ENCODE measurements around the gene GUCY2D. TPM values are rescaled to one million over a fixed set of nuclear protein-coding genes. Genes with fewer than 3 reads are reported as not detected.

Gene GUCY2D
- total RNA-seq, 1 donor = not detected

GRCh38 chr17:8029121-8029520, 26.7 kb downstream of the GUCY2D start:
- no peaks in the 10 kb centered on the region for H4K20me1 ChIP-seq (ENCODE audit: insufficient read depth, low read length)
- no peak for TF ChIP-seq CTCF (IDR thresholded peaks at IDR 0.05; ENCODE audit: extremely low read depth, low read depth, low read length)
- H2AFZ ChIP-seq (ENCODE audit: low read length) = no peak overlapping the region
- no peak overlapping the region for H3K4me2 ChIP-seq (ENCODE audit: insufficient read depth, low read length)
- H3K4me3 ChIP-seq (ENCODE audit: insufficient read depth, low read length) = no peak overlapping the region
- no peaks in the 10 kb centered on the region for H3K9me3 ChIP-seq (ENCODE audit: low read depth, low read length)
- no peaks in the 10 kb centered on the region for H3K4me1 ChIP-seq (ENCODE audit: insufficient read depth, low read length)
- no peaks in the 10 kb centered on the region for H3K79me2 ChIP-seq (ENCODE audit: insufficient read depth, low read length)
- peak; percentile 79 for DNase-seq (ENCODE audit: insufficient read length, low spot score, missing footprints)
- peaks cover 19% of the 10 kb centered on the region for H3K27me3 ChIP-seq (ENCODE audit: insufficient read depth, low read length)
- no peak overlapping the region for H3K27ac ChIP-seq (ENCODE audit: low read depth, low read length)
- no peaks in the 10 kb centered on the region for H3K36me3 ChIP-seq (ENCODE audit: insufficient read depth, low read length)

GRCh38 chr17:8031261-8031661, 28.8 kb downstream of the GUCY2D start:
- H3K4me2 ChIP-seq (ENCODE audit: insufficient read depth, low read length) = no peak overlapping the region
- TF ChIP-seq CTCF (IDR thresholded peaks at IDR 0.05; ENCODE audit: extremely low read depth, low read depth, low read length) = no peak

GRCh38 chr17:8031950-8032349, 29.5 kb downstream of the GUCY2D start:
- Histone ChIP-seq H4K20me1 (ENCODE audit: insufficient read depth, low read length) (no peaks in the 10 kb centered on the region), H3K9me3 (ENCODE audit: low read depth, low read length) (no peaks in the 10 kb centered on the region), H3K27me3 (ENCODE audit: insufficient read depth, low read length) (peaks cover 14% of the 10 kb centered on the region), H3K79me2 (ENCODE audit: insufficient read depth, low read length) (no peaks in the 10 kb centered on the region), H3K4me1 (ENCODE audit: insufficient read depth, low read length) (no peaks in the 10 kb centered on the region), H2AFZ (ENCODE audit: low read length) (no peak overlapping the region), H3K4me3 (ENCODE audit: insufficient read depth, low read length) (no peak overlapping the region), H3K27ac (ENCODE audit: low read depth, low read length) (no peak overlapping the region), H3K4me2 (ENCODE audit: insufficient read depth, low read length) (no peak overlapping the region), H3K36me3 (ENCODE audit: insufficient read depth, low read length) (no peaks in the 10 kb centered on the region)
- DNase-seq (ENCODE audit: insufficient read length, low spot score, missing footprints) = no peak
- TF ChIP-seq CTCF (IDR thresholded peaks at IDR 0.05; ENCODE audit: extremely low read depth, low read depth, low read length) = no peak

More at GRCh38 chr17:8031261-8031661, 28.8 kb downstream of the GUCY2D start:
- no peak overlapping the region for H3K27ac ChIP-seq (ENCODE audit: low read depth, low read length)
- H3K36me3 ChIP-seq (ENCODE audit: insufficient read depth, low read length) = no peaks in the 10 kb centered on the region
- peaks cover 19% of the 10 kb centered on the region for H3K27me3 ChIP-seq (ENCODE audit: insufficient read depth, low read length)
- H3K79me2 ChIP-seq (ENCODE audit: insufficient read depth, low read length) = no peaks in the 10 kb centered on the region
- H3K4me3 ChIP-seq (ENCODE audit: insufficient read depth, low read length) = no peak overlapping the region
- H3K9me3 ChIP-seq (ENCODE audit: low read depth, low read length) = no peaks in the 10 kb centered on the region
- DNase-seq (ENCODE audit: insufficient read length, low spot score, missing footprints) = no peak
- no peaks in the 10 kb centered on the region for H4K20me1 ChIP-seq (ENCODE audit: insufficient read depth, low read length)
- H3K4me1 ChIP-seq (ENCODE audit: insufficient read depth, low read length) = no peaks in the 10 kb centered on the region
- no peak overlapping the region for H2AFZ ChIP-seq (ENCODE audit: low read length)

- Histone ChIP-seq H2AFZ (ENCODE audit: low read length) (no peak overlapping the region), H3K27ac (ENCODE audit: low read depth, low read length) (no peak overlapping the region), H3K79me2 (ENCODE audit: insufficient read depth, low read length) (no peaks in the 10 kb centered on the region), H3K4me2 (ENCODE audit: insufficient read depth, low read length) (no peak overlapping the region), H4K20me1 (ENCODE audit: insufficient read depth, low read length) (no peaks in the 10 kb centered on the region), H3K36me3 (ENCODE audit: insufficient read depth, low read length) (no peaks in the 10 kb centered on the region), H3K4me3 (ENCODE audit: insufficient read depth, low read length) (no peak overlapping the region), H3K27me3 (ENCODE audit: insufficient read depth, low read length) (peaks cover 9% of the 10 kb centered on the region), H3K4me1 (ENCODE audit: insufficient read depth, low read length) (no peaks in the 10 kb centered on the region), H3K9me3 (ENCODE audit: low read depth, low read length) (no peaks in the 10 kb centered on the region)
- no peak for TF ChIP-seq CTCF (IDR thresholded peaks at IDR 0.05; ENCODE audit: extremely low read depth, low read depth, low read length)
- no peak for DNase-seq (ENCODE audit: insufficient read length, low spot score, missing footprints)
These were observed 30.0 kb downstream of the GUCY2D start for GRCh38 chr17:8032442-8032841.
